ENCODE data around the gene QPCT.
A peak's percentile ranks its signal among the peaks of the same experiment; 100 is the strongest.
"Not testable (repeated sequence)": the region's sequence is repeated elsewhere in the genome, so short reads cannot be mapped to it uniquely, and the experiment has no call there.

The QPCT gene

DNA sequence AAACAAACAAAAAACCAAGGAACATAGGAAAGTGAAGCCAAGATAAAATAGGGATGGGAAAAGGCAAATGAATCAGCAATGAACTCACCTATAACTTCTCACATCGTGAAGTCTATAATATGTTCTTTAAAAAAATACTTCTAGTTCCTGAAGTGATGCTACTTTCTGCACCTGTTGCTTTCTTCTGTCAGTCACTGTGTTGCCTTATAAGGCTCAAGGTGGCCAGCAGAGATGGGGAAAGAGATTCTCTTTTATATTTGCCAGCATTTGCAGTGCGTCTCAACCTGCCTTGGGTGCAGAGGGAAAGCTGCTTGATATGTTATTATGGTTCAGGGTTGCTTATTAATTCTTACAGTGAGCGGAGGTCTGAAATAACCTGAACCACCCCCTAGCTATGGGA lies 14.0 kb downstream of the QPCT start:
- no peak for DNase-seq (ENCODE audit: low spot score)

DNA sequence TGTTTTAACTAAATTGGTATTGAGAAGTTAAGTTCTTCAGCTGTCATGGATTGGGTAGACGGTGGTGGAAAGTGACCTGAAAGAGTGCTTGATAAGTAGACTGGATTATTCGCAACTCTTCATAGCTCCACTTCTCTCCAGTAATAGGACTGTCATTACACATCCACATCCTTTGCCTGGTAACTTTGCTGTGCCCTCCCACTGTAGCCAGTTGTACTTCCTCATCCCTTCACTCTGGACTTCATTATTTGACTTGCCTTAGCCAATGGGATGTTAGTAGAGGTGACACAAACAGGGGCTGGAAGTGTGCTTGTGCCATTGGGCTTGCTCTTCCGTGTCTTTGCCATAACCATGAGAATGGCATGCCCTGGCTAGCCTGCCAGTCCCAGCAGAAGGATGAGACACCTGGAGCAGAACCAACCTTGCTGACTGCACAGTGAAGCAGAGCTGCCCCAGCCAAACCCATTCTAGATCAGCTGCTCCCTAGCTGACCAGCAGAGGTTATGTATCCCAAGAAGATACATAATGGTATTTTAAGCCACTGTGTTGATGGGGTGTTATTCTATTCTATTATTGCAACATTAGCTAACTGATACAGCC lies 16.9 kb downstream of the QPCT start:
- no peak for DNase-seq (ENCODE audit: low spot score)

DNA sequence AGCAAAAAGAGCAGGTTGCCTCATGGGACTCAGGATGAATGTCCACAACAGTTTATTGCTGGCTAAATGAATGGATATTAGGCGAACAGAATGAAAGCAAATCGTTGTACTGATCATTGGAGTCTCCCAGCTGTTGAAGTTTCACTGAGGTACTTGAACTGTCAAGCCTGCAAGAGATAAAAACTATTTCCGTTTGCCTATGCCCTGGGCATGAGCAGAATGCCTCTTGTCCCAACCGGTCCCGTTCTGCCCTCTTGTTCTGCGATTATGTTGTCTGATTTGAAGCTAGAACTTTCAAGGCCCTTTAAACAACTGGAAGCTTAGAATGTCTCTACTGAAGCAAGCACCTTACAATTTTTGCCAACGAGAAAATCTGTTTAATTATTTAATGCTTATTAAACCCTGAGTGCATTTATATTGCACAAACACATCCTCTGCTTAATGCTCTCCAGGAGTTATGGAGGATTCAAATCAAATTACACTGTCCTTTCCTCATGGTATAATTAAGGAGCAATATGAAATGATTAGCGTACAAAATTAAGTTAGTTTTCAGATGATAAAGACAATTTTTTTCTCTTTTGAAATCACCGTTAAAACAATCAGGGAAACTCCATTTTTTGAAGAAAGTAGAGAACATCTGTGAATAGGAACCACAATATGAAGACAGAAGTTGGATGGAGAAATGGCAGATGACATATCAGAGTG lies 17.7 kb downstream of the QPCT start:
- DNase-seq (ENCODE audit: low spot score): no peak

DNA sequence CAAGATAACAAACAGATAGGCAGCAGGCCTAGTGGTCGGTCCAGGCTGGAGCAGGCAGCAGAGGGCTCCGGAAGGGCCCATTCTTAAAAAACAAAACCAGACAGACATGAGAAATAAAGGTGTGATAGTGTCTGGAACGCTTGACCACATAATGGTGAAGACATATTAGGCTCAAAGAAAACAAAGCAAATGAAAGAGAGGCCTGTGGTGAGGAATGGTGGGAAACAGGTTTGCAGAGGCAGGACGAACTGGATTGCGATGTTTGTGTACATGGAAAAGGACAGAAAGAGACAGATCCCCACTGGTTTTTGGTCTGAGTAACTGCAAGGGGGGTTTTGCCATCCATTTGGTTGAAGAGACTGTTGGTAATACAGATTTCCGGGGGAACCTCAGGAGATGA lies 19.9 kb downstream of the QPCT start:
- no peak for DNase-seq (ENCODE audit: low spot score)

DNA sequence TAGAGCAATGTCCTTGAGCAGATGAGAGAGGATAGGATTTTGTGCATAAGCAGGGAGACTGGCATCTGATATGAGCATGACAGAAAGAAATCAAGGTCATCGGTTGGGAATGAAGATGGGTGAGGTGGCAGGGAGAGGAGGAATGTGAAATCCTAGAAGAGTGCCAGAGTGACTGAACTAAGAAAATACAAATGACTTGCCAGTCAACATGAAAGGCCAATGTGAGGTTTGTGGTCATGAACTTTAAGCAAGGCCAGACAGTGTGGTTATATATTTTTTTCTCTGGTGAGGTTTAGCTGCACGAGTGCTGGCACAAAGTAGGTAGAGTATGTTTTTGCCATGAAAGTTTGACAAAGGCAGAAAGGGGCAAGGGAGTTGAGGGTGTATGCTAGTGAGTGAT lies 21.2 kb downstream of the QPCT start:
- DNase-seq (ENCODE audit: low spot score): no peak

DNA sequence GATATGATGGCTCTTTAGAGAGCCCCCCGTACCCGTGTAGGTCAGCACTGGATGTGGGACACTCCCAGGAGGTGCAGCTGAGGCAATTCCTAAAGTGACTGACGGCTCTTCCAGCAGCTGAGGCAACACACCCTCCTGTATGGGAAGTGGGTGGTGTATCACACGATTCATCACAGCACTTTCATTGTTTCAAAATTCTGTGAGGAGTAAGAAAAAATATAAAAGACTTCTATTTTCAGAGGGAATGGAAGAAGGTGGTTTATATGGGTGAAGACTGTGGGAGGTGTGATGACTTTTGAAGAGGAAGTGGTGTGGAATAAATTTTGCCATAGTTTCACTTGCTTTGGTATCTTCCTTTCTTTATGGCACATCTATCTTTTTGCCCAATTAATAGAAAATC lies 22.3 kb downstream of the QPCT start:
- DNase-seq (ENCODE audit: low spot score): peak; percentile 69

DNA sequence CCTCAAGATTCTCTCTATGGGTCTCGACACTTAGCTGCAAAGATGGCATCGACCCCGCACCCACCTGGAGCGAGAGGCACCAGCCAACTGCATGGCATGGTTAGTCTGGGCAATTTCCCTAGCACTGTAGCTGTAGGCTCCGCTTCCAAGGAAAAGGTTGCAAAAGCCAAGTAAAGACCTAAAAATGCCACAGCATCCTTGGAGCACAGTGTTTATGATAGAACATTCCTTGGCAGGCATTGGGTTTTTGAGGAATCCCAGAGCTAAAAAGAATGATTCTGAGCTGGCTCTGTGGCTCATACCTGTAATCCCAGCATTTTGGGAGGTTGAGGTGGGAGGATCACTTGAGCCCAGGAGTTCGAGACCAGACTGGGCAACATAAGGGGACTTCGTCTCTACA lies 22.9 kb downstream of the QPCT start:
- DNase-seq (ENCODE audit: low spot score): no peak

DNA sequence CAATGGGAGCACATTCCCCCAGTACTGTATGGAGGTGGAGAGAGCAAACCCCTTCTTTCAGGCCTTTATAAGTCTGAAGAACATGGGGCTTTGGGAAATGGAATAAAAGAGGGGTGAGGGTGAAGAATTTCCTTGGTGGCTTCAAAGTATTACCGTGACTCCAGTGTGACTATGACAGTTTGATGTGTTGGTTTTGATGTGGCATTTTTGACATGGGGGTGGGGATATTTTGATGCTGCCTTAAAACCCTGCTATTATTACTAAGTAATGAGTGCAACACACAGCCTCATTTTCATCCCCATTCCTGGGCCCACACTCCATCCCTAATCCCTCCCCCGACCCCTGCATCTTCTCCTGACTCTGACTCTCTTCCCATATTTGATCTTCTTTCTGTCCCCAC lies 23.6 kb downstream of the QPCT start:
- no peak for DNase-seq (ENCODE audit: low spot score)

DNA sequence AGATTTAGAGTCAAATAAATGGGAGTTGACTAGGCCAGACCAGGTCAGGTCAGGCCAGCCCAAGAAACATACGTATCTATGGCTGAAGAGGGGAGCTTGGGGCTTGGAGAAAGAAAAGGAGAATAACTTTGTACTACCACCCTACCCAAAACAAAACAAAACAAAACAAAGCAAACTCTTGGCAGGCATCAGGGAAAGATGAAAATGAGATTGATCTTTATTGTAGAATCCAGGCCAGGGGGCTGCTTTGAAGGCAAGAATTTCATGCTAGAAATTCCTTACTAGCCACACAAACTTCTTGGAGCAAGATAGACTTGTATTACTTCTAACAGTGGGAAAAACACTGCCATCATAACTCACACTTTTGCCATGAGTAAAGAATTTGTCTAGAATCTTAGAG lies 26.2 kb downstream of the QPCT start:
- no peak for DNase-seq (ENCODE audit: low spot score)

DNA sequence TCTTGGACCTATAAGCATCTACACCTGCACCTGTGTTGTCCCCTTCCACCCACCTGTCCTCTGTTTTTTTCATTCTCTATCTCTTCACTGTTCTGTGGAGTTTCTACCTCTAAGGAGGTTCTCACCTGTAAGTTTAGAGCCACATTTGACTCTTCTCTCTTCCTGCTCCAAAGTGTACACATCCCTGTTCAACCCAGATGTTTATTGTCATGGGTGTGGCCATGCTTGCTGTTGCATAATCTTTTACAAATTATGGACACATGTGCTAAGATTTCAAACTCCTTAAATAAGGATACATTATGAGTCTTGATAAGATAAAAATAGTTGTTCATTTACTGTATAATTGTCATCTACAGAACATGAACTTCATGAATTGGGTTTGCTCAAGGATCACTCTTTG lies 27.6 kb downstream of the QPCT start:
- no peak for DNase-seq (ENCODE audit: low spot score)

DNA sequence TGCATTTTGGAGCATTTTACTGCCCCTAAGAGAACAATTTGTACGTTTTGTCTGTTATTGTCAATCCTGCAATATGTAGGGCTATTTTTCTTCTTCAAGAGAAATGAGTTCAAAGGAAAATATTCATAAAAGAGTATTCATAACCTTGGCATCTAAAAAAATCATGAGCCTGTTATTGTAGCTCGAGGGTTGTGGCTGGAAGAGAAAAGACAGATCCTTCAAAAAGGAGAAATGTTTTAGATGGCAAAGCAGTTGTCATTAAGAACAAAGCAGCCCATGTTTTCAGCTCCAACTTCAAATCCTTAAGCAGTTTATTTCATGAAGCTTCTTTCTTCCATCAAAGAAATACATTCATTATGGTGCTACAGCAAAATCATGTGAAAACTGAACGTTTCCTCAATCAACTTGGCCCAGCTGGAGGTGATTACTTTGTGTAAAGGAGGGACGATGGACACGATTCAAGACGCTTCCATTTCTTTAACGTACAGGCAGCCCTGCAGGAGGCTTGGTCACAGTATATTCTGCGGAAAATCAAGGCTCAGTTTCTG lies 31.4 kb downstream of the QPCT start:
- peak; percentile 40 for DNase-seq (ENCODE audit: low spot score)

DNA sequence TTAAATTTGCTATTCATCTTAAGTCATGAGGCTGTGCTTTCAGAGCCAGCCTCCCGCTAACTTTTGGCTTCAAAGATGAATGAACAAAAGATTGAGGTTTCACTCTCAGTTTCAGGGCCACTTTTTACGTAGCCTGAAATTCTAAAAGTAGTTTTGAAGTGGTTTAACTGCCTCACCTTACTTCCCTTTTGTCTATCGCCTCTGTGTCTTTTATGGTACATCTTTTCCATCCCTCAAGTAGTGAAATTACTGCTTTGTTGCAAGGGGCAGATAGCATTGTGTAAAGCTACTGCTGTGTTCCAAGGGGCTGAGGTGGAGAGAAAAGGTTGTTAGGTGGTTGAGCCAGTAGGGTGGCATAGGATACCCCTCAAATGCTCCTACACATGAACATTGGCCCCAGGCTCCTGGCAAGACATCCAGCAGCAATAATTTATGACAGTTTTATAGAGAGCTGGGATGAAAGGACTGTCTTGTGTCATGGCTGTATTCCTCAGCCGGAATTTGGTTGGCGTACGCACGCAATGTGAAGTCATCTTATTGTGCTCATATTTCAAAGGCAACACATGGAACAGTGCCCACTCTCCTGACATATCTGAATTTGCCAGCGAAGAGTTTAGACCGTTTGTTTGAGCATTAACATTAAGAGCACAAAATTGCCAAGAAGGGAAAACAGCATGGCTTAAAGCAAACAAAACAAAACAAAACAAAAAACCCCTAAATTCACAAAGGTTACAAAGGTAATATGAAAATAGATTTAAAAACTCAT lies 32.2 kb downstream of the QPCT start:
- DNase-seq (ENCODE audit: low spot score): peak; percentile 95

DNA sequence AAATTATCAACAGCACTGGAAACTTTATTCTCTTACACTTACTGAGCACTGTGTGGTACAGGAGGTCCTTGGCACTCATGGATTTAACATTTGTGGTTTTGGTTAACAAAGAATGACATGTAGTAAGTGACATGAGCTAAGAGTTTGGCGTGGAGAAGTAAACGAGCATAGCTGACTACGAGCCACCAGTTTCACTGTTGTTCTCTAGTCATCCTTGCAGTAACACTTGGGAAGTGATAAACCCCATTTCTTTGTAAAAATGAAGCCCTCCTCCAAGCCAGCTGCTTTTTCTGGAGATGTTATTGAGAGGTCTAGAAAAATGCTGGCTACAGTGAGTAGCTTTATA lies 32.7 kb downstream of the QPCT start:
- no peak for DNase-seq (ENCODE audit: low spot score)

DNA sequence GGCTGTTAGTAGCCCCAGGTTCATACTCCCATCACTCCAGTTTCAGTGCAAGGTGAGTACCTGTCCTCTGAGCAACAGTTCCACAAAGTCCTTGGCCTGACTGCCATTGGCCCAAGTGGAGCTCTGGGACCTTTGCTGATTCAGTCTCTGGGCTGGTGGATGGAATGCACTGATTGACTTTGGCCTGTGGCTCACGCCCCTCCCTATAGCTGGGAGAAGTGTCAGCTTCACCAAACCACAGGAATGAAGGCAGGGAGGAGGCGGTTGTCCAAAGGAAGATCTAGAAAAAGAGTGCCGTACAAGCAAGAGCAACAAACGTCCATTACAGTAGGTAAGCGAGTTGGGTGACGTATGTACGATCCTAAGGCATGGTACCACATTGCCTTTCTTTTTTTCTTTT lies 34.0 kb downstream of the QPCT start:
- no peak for DNase-seq (ENCODE audit: low spot score)

DNA sequence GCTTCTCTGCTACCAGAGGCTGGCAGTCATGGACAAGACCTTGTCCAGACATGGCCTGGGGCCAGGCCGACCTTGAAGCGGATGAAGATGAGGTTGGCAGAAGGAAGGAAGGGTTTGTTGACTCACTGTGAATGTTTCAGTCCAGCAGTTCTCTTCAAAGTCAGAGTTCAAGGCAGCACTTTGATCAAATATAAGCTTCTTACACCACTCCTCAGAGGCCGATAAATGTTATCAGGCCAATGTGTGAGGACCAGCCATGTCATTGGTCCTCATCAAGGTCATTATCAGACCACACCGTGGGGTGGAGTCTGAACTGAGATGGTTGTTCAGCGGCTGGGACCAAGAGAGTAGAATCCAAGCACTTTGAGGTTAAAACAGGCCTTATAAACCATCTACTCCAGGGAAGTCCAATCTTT lies 35.5 kb downstream of the QPCT start:
- DNase-seq (ENCODE audit: low spot score): no peak

DNA sequence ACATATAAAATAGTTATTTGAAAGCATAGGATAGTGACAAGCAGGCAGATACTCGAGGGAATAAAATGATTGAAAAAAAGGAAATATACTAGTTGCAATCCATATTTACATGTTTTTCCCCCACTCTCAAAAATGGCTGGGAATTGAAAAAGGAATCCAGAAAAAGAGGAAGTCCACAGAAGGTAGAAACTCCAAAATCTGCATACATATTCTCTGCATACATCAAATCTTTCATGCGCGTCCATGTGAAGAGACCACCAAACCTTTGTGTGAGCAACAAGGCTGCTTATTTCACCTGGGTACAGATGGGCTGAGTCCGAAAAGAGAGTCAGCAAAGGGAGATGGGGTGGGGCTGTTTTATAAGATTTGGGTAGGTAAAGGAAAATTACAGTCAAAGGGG lies 36.4 kb downstream of the QPCT start:
- not testable (repeated sequence) for DNase-seq (ENCODE audit: low spot score)

DNA sequence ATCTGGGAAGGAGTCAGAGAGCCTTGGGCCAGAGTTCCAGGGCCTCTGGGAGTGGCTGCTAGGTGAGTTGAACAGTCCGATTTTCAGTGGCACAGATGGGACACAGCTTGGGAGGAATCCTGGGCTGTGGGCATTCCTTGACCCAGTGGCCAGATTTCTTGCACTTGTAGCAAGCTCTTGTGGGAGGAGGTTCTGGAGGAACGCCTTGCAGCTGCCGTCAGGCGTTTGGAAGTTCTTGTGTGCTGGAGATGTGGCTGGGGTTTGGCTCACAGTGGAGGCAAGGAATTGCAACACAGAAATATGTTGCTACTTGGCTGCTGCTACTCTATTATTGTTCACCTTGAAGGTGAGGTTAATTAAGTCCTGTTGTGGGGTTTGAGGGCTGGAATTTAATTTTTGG lies 39.8 kb downstream of the QPCT start:
- DNase-seq (ENCODE audit: low spot score): not testable (repeated sequence)

DNA sequence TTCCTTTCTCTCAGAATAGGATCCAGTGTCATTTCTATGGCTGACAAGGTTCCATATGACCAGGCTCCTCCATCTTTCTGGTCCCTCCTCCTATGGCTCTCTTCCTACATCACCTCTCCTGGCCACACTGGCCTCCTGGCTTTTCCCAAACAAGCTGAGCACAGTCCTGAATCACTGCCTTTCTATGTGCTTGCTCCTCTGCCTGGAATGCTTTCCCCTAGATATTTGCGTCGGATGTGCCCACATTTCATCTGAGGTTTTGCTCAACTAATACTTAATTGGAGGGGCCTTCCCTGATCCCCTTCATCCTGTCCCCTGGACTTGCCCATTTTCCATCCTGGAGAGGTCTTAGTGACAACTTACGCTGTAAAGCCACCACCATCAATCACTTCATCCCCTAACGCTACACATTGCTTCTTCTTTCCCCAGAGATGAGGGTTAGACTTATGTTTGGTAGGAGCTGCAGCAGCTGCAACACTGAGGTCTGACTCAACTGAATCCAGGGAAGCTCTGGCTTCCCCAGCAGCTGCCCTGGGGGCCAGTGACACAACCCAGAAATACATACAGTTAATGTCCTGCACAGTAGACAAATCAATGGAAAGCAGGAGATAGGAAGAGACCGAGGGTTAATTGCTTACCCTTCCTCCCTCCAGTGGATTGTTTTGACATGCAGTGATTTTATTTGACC lies 42.9 kb downstream of the QPCT start:
- DNase-seq (ENCODE audit: low spot score): no peak

DNA sequence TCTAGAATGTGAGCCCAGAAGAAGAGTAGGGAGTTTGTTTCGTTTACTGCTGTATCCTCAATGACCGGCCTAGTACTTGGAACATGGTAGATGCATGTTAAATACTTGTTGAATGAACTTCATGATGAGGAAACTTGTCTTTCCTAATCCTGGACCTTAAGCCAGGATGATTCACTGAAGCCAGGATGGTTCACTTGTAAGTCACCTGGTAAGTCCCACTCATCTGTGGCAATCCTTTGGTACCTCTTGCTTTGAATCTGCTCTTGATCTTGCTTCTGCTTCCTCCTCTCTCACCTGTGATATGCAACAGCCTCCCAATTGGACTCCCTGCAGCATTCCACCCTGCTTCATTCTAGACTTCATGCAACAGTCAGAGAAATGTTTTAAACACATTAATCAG lies 43.6 kb downstream of the QPCT start:
- DNase-seq (ENCODE audit: low spot score): no peak

DNA sequence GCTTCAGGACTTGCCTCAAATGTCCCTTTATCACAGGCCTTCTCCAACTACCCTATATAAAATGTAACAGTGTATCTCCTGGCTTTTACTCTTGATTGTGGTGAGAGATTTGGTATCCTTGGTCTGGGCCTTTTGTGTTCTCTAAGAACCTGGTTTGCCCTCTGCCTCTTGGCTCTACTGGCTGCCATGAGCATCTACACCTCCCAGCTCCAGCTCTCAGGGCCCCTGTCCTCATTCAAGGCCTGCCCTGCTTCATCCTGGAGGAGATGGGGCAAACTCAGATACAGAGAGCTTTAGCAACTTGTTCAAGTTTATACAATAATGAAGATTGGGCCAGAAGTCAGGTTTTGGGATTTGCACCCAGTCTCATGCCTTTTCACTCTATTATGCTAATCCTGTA lies 45.0 kb downstream of the QPCT start:
- no peak for DNase-seq (ENCODE audit: low spot score)

DNA sequence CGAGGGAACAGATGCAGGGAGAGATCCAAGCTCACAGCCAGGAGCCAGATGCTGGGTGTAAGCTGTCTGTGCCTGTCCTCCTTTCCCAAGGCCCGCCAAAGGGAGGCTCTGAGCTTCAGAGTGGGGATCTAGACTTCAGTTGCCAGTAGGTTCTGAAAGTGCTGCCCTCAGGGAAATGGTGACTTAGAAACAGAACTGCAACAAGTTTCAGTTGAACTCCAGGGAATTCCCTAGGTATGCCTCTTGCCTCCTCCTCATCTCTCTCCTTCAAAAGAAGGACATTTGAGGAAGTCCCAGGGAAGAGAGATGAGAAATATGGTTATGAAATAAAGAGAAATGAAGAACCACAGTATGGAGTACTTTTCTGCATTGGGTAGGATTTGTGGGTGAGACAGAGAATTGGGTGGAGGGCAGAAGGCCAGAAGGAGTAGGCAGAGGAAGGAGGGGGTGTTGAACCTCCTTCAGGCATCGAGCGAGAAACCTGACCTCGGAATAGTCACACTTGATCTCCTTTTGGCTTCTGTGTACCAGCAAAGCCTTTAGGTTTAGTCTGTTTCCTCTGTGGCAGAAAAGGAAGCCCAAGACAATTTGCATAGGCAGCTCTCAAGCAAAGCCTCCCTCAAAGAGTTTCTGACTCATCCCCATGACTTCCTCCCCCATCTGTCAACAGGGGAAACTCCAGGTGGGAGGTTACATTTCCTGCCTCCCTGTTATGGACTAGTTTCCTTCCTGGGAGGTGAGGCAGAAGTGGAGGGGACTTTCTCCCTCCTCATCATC lies 45.7 kb downstream of the QPCT start:
- DNase-seq (ENCODE audit: low spot score): peak; percentile 93

DNA sequence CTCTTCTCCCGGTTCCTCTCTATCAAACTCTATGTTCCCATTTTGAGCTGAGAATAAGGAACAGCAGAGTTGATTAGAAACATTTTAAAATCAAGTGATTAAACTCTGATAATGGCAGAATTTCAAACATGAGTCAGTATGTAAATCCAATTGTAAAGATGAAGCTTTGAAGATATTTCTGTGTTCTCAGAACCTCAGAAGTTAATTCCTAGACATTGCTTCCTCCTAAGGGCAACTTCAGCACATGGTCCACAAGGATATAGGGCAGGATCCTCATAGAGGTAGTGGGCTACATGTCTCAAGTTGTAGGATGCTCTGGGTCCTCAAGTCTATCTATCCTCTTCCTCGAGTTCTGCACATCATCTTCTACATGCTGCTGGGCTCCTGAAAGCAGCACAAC lies 46.3 kb downstream of the QPCT start:
- no peak for DNase-seq (ENCODE audit: low spot score)
